GM21786 (cell line): ENCODE measurements around the gene PRR19.
"Not testable (repeated sequence)": the region's sequence is repeated elsewhere in the genome, so short reads cannot be mapped to it uniquely, and the experiment has no call there.

ENCODE experiments used
- ATAC-seq: cut with Tn5 transposase; IDR thresholded peaks from one replicate; pipeline ENCODE4 v1.9.1; 2021; ENCODE audit not compliant: unreplicated experiment

Gene PRR19

GRCh38 chr19:42301646-42302203 is at the start of gene PRR19:
Gene PRR19 (plus strand): TSS chr19:42302132. CDS start chr19:42309585, 7,453 bp downstream.
- no peak for ATAC-seq

- ATAC-seq = no peak
Observed at GRCh38 chr19:42252365-42253244, 49.3 kb upstream of the PRR19 start.

GRCh38 chr19:42253245-42254088 is 48.5 kb upstream of the PRR19 start:
- ATAC-seq = peak; percentile 13

- ATAC-seq = peak; percentile 40
Observed at GRCh38 chr19:42254089-42254849, 47.7 kb upstream of the PRR19 start.

GRCh38 chr19:42254850-42255765 is 46.8 kb upstream of the PRR19 start, which contains the start of gene ERF:
Gene ERF (minus strand): TSS chr19:42255128. CDS start chr19:42254999, 129 bp downstream.
- ATAC-seq = peak; percentile 46

- no peak for ATAC-seq
Observed at GRCh38 chr19:42255766-42256745, 45.9 kb upstream of the PRR19 start.

GRCh38 chr19:42257842-42258241 is 44.1 kb upstream of the PRR19 start:
- not testable (repeated sequence) for ATAC-seq

- no peak for ATAC-seq
Observed at GRCh38 chr19:42261763-42262162, 40.2 kb upstream of the PRR19 start.

GRCh38 chr19:42266105-42266504 is 35.8 kb upstream of the PRR19 start:
- ATAC-seq = not testable (repeated sequence)

- ATAC-seq = not testable (repeated sequence)
Observed at GRCh38 chr19:42266928-42267603, 34.9 kb upstream of the PRR19 start.

- no peak for ATAC-seq
Observed at GRCh38 chr19:42267644-42268141, 34.2 kb upstream of the PRR19 start.

- peak; percentile 41 for ATAC-seq
Observed at GRCh38 chr19:42268142-42268703, 33.7 kb upstream of the PRR19 start.

- peak; percentile 81 for ATAC-seq
Observed at GRCh38 chr19:42268704-42269477, 33.0 kb upstream of the PRR19 start, which contains the start of gene CIC. Gene CIC (plus strand): TSS chr19:42269252. CDS start chr19:42271784, 2,532 bp downstream.

GRCh38 chr19:42269478-42270345 is 32.2 kb upstream of the PRR19 start:
- ATAC-seq = no peak

- no peak for ATAC-seq
Observed at GRCh38 chr19:42270346-42271044, 31.4 kb upstream of the PRR19 start.
